Immature natural killer cell (primary cell): ENCODE data around the gene GPR78. TPM values are rescaled to one million over a fixed set of nuclear protein-coding genes. Genes with fewer than 3 reads are reported as not detected.
A peak's percentile ranks its signal among the peaks of the same experiment; 100 is the strongest.

Experiments used
- DNase-seq, 3 donors: peaks; one replicate each; pipeline ENCODE4 v3.0.0; 2022; ENCODE audit warnings: mixed read lengths in 1 of 3
- H3K27ac Mint-ChIP-seq, 6 donors: one replicate each; pipeline ENCODE4 v1.8.0; 2020; ENCODE audit warnings: mixed read lengths in 6 of 6, mild to moderate bottlenecking in 5 of 6, inconsistent platforms in 4 of 6, moderate library complexity in 3 of 6
- H3K27me3 Mint-ChIP-seq, 3 donors: one replicate each; pipeline ENCODE4 v1.8.0; 2020 to 2021; ENCODE audit warnings: low read depth in 3 of 3, mild to moderate bottlenecking in 3 of 3, mixed read lengths in 3 of 3, moderate library complexity in 3 of 3, inconsistent platforms in 1 of 3
- H3K36me3 Mint-ChIP-seq, 3 donors: one replicate each; pipeline ENCODE4 v1.8.0; 2020; ENCODE audit warnings: mixed read lengths in 3 of 3, inconsistent platforms in 2 of 3, mild to moderate bottlenecking in 2 of 3
- H3K4me1 Mint-ChIP-seq, 2 donors: one replicate each; pipeline ENCODE4 v1.8.0; 2020; ENCODE audit warnings: inconsistent platforms in 2 of 2, mild to moderate bottlenecking in 2 of 2, mixed read lengths in 2 of 2, moderate library complexity in 1 of 2
- H3K4me3 Mint-ChIP-seq, 5 donors: one replicate each; pipeline ENCODE4 v1.8.0; 2020; ENCODE audit warnings: mild to moderate bottlenecking in 5 of 5, mixed read lengths in 5 of 5, inconsistent platforms in 3 of 5, moderate library complexity in 3 of 5
- H3K9me3 Mint-ChIP-seq, 6 donors: one replicate each; pipeline ENCODE4 v1.8.0; 2020; ENCODE audit warnings: mild to moderate bottlenecking in 6 of 6, mixed read lengths in 6 of 6, inconsistent platforms in 4 of 6, moderate library complexity in 3 of 6
- polyA plus RNA-seq, 3 donors: library from polyadenylated mRNA; unstranded; fragments of 300-500 nt; fragmentation: Illumina TruSeq; gene quantifications; one replicate each; pipeline ENCODE4 v1.2.3, GENCODE V29; 2021

GPR78 gene
- polyA plus RNA-seq: not detected

- Mint-ChIP-seq H3K4me3 (no peak within 1 kb of the TSS), H3K27me3 (peaks cover 0 to 13% (median 8%) of the 10 kb centered on the region in 3 donors), H3K27ac (no peak within 1 kb of the TSS), H3K4me1 (no peaks in the 10 kb centered on the region), H3K36me3 (no peaks in the 10 kb centered on the region), H3K9me3 (no peaks in the 10 kb centered on the region)
- peak; percentile 19 to 20 (median 20) for DNase-seq
These were observed at the start of gene GPR78 for GRCh38 chr4:8580321-8581093. Gene GPR78, plus strand, starts transcription at chr4:8580392. Its CDS starts 591 bp downstream, at chr4:8580983.

- peaks cover 0 to 10% (median 2%) of the 10 kb centered on the region in 3 donors for H3K27me3 Mint-ChIP-seq
- no peaks in the 10 kb centered on the region for H3K4me1 Mint-ChIP-seq
- no peak overlapping the region for H3K4me3 Mint-ChIP-seq
- no peak for DNase-seq
- H3K36me3 Mint-ChIP-seq: no peaks in the 10 kb centered on the region
- H3K27ac Mint-ChIP-seq: no peak overlapping the region
- H3K9me3 Mint-ChIP-seq: no peaks in the 10 kb centered on the region
These were observed 47.9 kb upstream of the GPR78 start for GRCh38 chr4:8532245-8532781.

GRCh38 chr4:8533274-8533865 lies 46.8 kb upstream of the GPR78 start:
- Mint-ChIP-seq H3K4me3 (no peak overlapping the region), H3K36me3 (no peaks in the 10 kb centered on the region), H3K27ac (peak overlapping the region in 1 of 6 donors; percentile 59), H3K27me3 (peaks cover 0 to 10% (median 2%) of the 10 kb centered on the region in 3 donors), H3K9me3 (no peaks in the 10 kb centered on the region), H3K4me1 (no peaks in the 10 kb centered on the region)
- DNase-seq: no peak

- Mint-ChIP-seq H3K9me3 (no peaks in the 10 kb centered on the region), H3K36me3 (no peaks in the 10 kb centered on the region), H3K4me3 (no peak overlapping the region), H3K4me1 (no peaks in the 10 kb centered on the region), H3K27me3 (peaks cover 0 to 5% (median 2%) of the 10 kb centered on the region in 3 donors), H3K27ac (no peak overlapping the region)
- DNase-seq: no peak
These were observed 46.1 kb upstream of the GPR78 start for GRCh38 chr4:8534129-8534528.

GRCh38 chr4:8534611-8535010 lies 45.6 kb upstream of the GPR78 start:
- H3K9me3 Mint-ChIP-seq: no peaks in the 10 kb centered on the region
- H3K4me1 Mint-ChIP-seq: no peaks in the 10 kb centered on the region
- H3K36me3 Mint-ChIP-seq: no peaks in the 10 kb centered on the region
- DNase-seq: no peak
- no peak overlapping the region for H3K27ac Mint-ChIP-seq
- peaks cover 0 to 5% (median 2%) of the 10 kb centered on the region in 3 donors for H3K27me3 Mint-ChIP-seq
- no peak overlapping the region for H3K4me3 Mint-ChIP-seq

DNA sequence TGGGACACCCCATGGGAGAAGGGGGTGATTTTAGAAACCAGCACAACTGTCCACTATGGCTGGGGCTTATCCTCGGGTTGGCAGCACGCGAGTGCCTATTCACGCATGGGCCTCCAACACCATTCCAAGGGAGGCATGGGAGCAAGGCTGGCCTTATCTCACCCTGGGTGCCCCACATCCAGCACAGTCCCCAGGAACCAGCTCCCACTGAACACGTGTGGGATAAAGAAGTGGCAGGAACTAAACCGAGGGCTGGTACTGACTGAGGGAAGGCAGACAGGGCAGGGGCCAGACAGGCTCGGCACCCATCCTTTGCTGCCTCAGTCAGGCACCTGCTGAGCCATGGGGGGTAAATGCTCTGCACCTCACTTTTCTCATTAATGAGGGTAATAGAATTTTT lies 43.7 kb upstream of the GPR78 start:
- Mint-ChIP-seq H3K27me3 (peaks cover 0 to 2% (median 0%) of the 10 kb centered on the region in 3 donors), H3K27ac (no peak overlapping the region), H3K9me3 (no peaks in the 10 kb centered on the region), H3K36me3 (no peaks in the 10 kb centered on the region), H3K4me3 (no peak overlapping the region), H3K4me1 (no peaks in the 10 kb centered on the region)
- DNase-seq: no peak

- Mint-ChIP-seq H3K9me3 (no peaks in the 10 kb centered on the region), H3K36me3 (no peaks in the 10 kb centered on the region), H3K27me3 (peaks cover 0 to 2% (median 0%) of the 10 kb centered on the region in 3 donors), H3K4me3 (no peak overlapping the region), H3K4me1 (no peaks in the 10 kb centered on the region), H3K27ac (no peak overlapping the region)
- no peak for DNase-seq
These were observed 43.1 kb upstream of the GPR78 start for GRCh38 chr4:8537041-8537461.

DNA sequence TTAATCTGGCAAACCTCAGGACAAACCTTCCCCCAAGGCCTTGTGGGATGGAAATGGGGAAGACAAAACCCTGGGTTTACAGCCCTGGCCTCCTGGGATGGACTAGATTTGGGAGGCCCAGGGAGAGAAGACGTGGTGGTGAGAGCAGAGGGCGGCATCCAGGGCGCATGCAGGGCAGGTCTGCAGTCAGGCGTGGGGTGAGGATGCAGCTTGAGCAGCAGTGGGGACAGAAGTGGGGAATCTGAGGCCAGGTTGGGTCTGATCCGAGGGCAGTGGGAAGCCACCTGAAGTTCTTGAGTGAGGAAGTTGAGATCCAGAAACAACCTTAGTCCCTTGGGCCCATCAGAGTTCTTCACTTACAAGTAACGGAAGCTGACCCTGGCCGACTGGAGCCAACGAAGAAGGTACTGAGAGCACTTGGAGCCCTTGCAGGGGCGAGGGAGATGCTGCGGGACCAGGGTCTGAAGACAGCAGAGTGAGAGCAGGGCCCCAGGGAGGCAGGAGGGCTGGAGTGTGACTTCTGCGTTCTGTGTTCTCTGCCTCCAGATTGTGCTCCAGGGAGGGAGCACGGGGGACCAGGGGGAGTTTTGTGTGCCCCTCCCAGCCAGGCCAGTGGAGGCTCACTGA lies 42.0 kb upstream of the GPR78 start:
- no peaks in the 10 kb centered on the region for H3K9me3 Mint-ChIP-seq
- H3K27ac Mint-ChIP-seq: no peak overlapping the region
- H3K4me3 Mint-ChIP-seq: no peak overlapping the region
- no peaks in the 10 kb centered on the region for H3K4me1 Mint-ChIP-seq
- DNase-seq: no peak
- no peaks in the 10 kb centered on the region for H3K36me3 Mint-ChIP-seq
- H3K27me3 Mint-ChIP-seq: peaks cover 0 to 2% (median 0%) of the 10 kb centered on the region in 3 donors

- H3K9me3 Mint-ChIP-seq: no peaks in the 10 kb centered on the region
- peaks cover 0 to 2% (median 0%) of the 10 kb centered on the region in 3 donors for H3K27me3 Mint-ChIP-seq
- no peak overlapping the region for H3K4me3 Mint-ChIP-seq
- H3K4me1 Mint-ChIP-seq: no peaks in the 10 kb centered on the region
- peak overlapping the region in 1 of 6 donors; percentile 58 for H3K27ac Mint-ChIP-seq
- H3K36me3 Mint-ChIP-seq: no peaks in the 10 kb centered on the region
- DNase-seq: no peak
These were observed 41.3 kb upstream of the GPR78 start for GRCh38 chr4:8538703-8539567.

- Mint-ChIP-seq H3K9me3 (no peaks in the 10 kb centered on the region), H3K36me3 (no peaks in the 10 kb centered on the region), H3K27ac (no peak overlapping the region), H3K4me1 (no peaks in the 10 kb centered on the region), H3K4me3 (no peak overlapping the region), H3K27me3 (peaks cover 0 to 6% (median 0%) of the 10 kb centered on the region in 3 donors)
- DNase-seq: no peak
These were observed 40.5 kb upstream of the GPR78 start for GRCh38 chr4:8539661-8540060.

DNA sequence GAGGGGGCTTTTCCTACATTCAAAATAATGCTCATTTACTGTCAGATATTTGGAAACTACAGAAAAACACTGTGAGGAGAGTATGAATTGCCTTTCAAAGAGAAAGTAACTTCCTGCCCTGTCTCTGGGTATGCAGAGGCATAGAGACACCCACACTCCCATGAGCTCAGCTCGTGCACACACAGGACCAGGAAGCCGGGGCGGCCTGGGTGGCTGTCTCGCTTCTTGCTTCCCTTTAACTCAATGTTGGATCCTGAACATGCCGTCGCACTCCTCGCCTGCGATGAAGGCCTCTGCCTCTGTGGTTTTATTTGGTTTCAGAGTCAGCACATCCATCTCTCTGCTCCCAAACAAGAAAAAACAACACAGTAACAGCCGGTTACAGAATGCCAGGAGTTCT lies 40.1 kb upstream of the GPR78 start:
- no peak overlapping the region for H3K4me3 Mint-ChIP-seq

GRCh38 chr4:8540586-8540985 lies 39.6 kb upstream of the GPR78 start:
- no peak for DNase-seq
- no peaks in the 10 kb centered on the region for H3K4me1 Mint-ChIP-seq
- H3K36me3 Mint-ChIP-seq: no peaks in the 10 kb centered on the region
- H3K27ac Mint-ChIP-seq: no peak overlapping the region
- no peaks in the 10 kb centered on the region for H3K9me3 Mint-ChIP-seq
- peaks cover 0 to 4% (median 0%) of the 10 kb centered on the region in 3 donors for H3K27me3 Mint-ChIP-seq
- no peak overlapping the region for H3K4me3 Mint-ChIP-seq

More for the DNA sequence above, 40.1 kb upstream of the GPR78 start:
- H3K36me3 Mint-ChIP-seq: no peaks in the 10 kb centered on the region
- H3K9me3 Mint-ChIP-seq: no peaks in the 10 kb centered on the region
- no peaks in the 10 kb centered on the region for H3K4me1 Mint-ChIP-seq
- H3K27me3 Mint-ChIP-seq: peaks cover 0 to 4% (median 0%) of the 10 kb centered on the region in 3 donors
- no peak overlapping the region for H3K27ac Mint-ChIP-seq
- no peak for DNase-seq

DNA sequence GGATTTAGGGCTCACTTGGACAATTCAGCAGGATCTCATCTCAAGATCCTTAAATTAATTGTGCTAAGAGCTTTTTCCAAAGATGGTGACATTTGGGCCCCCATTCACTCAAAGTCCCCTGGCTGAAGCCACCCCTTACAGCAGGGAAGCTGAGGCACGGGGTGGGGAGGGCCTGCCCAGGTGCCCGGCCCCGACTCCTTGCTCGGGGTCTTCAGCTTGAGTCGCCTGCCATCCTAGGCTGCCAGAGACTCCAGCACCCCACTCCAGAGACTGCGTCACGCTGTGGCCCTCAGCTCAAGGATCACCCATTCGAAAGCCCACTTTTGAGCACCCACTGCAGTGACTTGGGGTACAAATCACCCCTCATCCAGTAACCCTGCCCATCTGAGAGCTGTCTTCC lies 39.2 kb upstream of the GPR78 start:
- Mint-ChIP-seq H3K4me3 (no peak overlapping the region), H3K27me3 (peaks cover 0 to 4% (median 0%) of the 10 kb centered on the region in 3 donors), H3K4me1 (no peaks in the 10 kb centered on the region), H3K9me3 (no peaks in the 10 kb centered on the region), H3K36me3 (no peaks in the 10 kb centered on the region), H3K27ac (no peak overlapping the region)
- no peak for DNase-seq
